Hepatic stellate cell (primary cell): ENCODE measurements around the gene LRMDA.
A peak's percentile ranks its signal among the peaks of the same experiment; 100 is the strongest.

ENCODE experiments used
- DNase-seq: peaks from one replicate; pipeline ENCODE4 v3.0.0; 2011; ENCODE audit warnings: low spot score

LRMDA gene

GRCh38 chr10:75431180-75432111 lies at the start of gene LRMDA:
Gene LRMDA (plus strand): TSS chr10:75431624.
- no peak for DNase-seq

GRCh38 chr10:75386128-75386527 lies 45.3 kb upstream of the LRMDA start:
- no peak for DNase-seq

GRCh38 chr10:75388082-75388481 lies 43.3 kb upstream of the LRMDA start:
- no peak for DNase-seq

- DNase-seq = no peak
These were observed 41.2 kb upstream of the LRMDA start for GRCh38 chr10:75390178-75390577.

- DNase-seq = no peak
These were observed 39.2 kb upstream of the LRMDA start for GRCh38 chr10:75392271-75392670.

- no peak for DNase-seq
These were observed 38.7 kb upstream of the LRMDA start for GRCh38 chr10:75392744-75393143.

- no peak for DNase-seq
These were observed 37.2 kb upstream of the LRMDA start for GRCh38 chr10:75394221-75394620.

GRCh38 chr10:75395066-75395931 lies 36.1 kb upstream of the LRMDA start:
- DNase-seq = no peak

- no peak for DNase-seq
These were observed 35.3 kb upstream of the LRMDA start for GRCh38 chr10:75395932-75396630.

GRCh38 chr10:75396631-75397495 lies 34.6 kb upstream of the LRMDA start:
- no peak for DNase-seq

- no peak for DNase-seq
These were observed 33.8 kb upstream of the LRMDA start for GRCh38 chr10:75397496-75398199.

- DNase-seq = no peak
These were observed 33.2 kb upstream of the LRMDA start for GRCh38 chr10:75398200-75398691.

- DNase-seq = peak; percentile 57
These were observed 32.5 kb upstream of the LRMDA start for GRCh38 chr10:75398692-75399460.

GRCh38 chr10:75399461-75400162 lies 31.8 kb upstream of the LRMDA start:
- DNase-seq = peak; percentile 84

- DNase-seq = peak; percentile 62
These were observed 31.2 kb upstream of the LRMDA start for GRCh38 chr10:75400163-75400770.

- DNase-seq = peak; percentile 75
These were observed 30.5 kb upstream of the LRMDA start for GRCh38 chr10:75400771-75401568.

GRCh38 chr10:75401569-75402485 lies 29.6 kb upstream of the LRMDA start, which contains the start of gene ZNF503:
Gene ZNF503 (minus strand): TSS chr10:75401764. CDS start chr10:75401419, 345 bp downstream.
- peak; percentile 97 for DNase-seq
